ENCODE results near the gene SLC25A24.
"Not testable (repeated sequence)": the region's sequence is repeated elsewhere in the genome, so short reads cannot be mapped to it uniquely, and the experiment has no call there.

Gene SLC25A24

DNA sequence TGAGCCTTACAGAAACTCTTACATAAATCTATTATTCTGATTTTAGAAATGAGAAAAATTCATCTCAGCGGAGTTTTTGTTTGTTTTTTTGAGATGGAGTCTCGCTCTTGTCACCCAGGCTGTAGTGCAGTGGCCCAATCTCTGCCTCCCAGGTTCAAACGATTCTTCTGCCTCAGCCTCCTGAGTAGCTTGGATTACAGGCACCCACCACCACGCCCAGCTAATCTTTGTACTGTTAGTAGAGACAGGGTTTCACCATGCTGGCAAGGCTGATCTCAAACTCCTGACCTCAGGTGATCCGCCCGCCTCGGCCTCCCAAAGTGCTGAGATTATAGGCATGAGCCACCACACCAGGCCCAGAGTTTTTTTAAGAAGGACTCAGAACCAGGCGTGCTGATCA lies 60.6 kb downstream of the SLC25A24 start:
- not testable (repeated sequence) for DNase-seq (ENCODE audit: low read depth in 2 of 2)

DNA sequence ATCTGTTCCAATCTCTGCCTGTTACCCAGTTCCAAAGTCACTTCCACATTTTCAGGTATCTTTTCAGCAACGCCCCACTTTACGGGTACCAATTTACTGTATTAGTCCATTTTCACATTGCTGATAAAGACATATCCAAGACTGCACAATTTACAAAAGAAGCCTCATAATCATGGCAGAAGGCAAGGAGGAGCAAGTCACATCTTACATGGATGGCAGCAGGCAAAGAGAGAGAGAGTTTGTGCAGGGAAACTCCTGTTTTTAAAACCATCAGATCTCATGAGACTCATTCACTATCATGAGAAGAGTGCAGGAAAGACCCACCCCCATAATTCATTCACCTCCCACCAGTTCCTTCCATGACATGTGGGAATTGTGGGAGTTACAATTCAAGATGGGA lies 67.0 kb downstream of the SLC25A24 start:
- DNase-seq (ENCODE audit: low read depth in 2 of 2): not testable (repeated sequence)

DNA sequence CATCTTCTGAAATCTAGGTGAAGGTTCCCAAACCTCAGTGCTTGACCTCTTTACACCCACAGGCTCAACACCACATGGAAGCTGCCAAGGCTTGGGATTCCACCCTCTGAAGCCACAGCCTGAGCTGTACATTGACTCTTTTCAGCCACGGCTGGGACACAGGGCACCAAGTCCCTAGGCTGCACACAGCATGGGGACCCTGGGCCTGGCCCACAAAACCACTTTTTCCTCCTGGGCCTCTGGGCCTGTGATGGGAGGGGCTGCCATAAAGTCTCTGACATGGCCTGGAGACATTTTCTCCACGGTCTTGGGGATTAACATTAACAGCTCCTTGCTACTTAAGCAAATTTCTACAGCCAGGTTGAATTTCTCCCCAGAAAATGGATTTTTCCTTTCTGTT lies 67.8 kb downstream of the SLC25A24 start:
- not testable (repeated sequence) for DNase-seq (ENCODE audit: low read depth in 2 of 2)

- DNase-seq (ENCODE audit: low read depth in 2 of 2): not testable (repeated sequence)
These were observed 68.9 kb downstream of the SLC25A24 start for GRCh38 chr1:108131281-108131680.

- DNase-seq (ENCODE audit: low read depth in 2 of 2): no peak
These were observed 69.3 kb downstream of the SLC25A24 start for GRCh38 chr1:108130794-108131193.

DNA sequence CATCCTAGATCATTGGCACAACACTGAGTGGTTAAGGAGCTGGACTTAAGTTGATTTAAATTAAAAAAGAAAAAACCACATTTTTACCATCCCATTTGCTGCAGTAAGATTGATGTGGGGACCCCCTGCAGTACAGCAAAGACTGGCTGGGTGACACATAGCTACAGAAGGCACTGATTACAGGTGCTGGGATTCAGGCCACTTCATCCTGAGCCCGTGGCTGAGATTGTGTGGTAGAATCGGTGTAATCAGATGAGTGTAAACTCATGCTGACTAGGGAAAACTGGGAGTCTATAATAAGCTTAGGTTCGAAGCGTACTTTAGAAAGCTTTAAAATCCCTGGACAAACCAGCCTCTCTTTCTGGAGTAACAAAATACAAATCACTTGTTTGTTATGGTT lies 70.1 kb downstream of the SLC25A24 start:
- no peak for DNase-seq (ENCODE audit: low read depth in 2 of 2)

DNA sequence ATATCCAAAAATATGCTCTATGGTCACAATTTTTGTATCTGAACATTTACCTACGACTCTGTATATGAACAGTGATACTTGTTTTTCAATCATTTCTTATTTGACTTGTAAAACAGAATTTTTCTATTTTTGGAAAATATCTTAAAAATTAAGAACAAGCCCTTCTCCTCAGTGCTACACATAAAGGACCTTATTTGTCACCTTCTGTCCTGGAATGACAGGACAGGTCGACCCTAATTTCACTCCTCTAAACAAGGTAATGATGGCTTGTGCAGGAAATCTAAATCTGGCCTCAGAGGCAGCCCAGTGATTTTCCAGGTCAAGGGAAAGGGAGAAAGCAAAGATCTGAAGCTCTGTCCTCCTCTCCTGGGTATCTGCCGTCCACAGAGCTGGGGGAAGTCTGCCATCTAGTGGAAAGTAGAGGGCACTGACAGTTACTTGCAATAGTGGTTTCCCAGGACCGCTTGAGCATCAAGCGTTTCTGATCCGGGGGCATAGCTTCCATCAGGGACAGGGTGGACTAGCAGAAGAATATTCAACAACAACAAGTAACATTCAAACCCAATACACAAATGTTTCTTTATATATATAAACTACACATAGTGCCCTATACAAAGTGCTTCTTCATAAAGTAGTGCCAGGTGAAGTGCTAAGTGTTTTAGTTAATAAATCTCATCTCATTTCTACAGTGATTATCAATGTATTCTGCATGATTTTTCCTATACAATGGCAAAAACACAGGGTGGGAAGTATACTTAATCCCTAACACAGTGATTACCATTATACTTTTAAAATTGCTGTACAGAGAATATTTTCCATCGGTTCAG lies 74.6 kb downstream of the SLC25A24 start:
- DNase-seq (ENCODE audit: low read depth in 2 of 2): peak; percentile 32 to 36

GRCh38 chr1:108124622-108125311 lies 75.4 kb downstream of the SLC25A24 start:
- DNase-seq (ENCODE audit: low read depth in 2 of 2): no peak

- DNase-seq (ENCODE audit: low read depth in 2 of 2): no peak
These were observed 76.1 kb downstream of the SLC25A24 start for GRCh38 chr1:108124023-108124422.

- DNase-seq (ENCODE audit: low read depth in 2 of 2): no peak
These were observed 78.6 kb downstream of the SLC25A24 start for GRCh38 chr1:108121358-108122143.

GRCh38 chr1:108120163-108120562 lies 80.0 kb downstream of the SLC25A24 start:
- DNase-seq (ENCODE audit: low read depth in 2 of 2): no peak

GRCh38 chr1:108119500-108119899 lies 80.6 kb downstream of the SLC25A24 start:
- no peak for DNase-seq (ENCODE audit: low read depth in 2 of 2)

DNA sequence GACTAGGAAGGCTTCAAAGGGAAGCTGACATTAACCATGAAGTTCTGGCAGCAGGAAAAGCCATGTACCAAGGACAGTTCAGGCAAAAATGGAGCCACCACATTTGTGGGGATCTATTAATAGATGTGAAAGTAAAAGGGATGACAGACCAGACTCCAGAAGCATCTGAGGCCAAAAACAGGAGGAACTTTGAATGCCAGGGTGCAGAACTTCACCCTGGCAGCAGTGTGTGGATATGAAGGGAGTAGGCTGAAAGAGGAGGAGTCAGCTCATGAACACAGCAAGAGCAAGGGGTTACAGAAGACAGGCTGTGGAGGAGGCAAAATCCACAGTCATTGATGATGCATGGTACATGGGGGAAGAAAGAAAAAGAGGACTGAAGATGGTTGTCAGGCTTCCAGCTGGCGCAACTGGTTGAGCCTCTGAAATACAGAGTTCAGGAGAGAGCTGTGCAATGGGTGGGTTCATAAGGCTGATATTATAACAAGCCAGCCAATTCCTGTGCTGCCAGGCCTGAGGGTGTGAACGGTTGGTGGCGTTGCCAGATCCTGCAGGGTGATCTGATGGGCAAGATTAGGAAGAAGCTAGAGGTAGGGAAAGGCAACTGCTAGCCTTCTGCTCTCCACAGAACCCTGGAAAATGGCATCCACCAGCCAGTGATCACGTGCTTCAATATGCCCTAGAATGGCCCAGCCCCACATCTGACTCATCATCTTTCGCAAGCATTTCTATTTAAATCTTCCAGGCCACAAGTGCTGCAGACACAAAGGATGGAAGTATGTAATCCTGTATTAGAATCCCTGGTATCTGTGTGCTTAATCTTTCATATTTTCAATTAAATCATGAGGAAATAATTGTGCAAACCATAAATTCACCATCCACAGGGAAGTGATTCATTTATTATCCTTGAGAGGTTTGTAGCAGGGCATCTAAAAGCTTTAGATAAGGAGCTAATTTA lies 81.9 kb downstream of the SLC25A24 start:
- DNase-seq (ENCODE audit: low read depth in 2 of 2): no peak

DNA sequence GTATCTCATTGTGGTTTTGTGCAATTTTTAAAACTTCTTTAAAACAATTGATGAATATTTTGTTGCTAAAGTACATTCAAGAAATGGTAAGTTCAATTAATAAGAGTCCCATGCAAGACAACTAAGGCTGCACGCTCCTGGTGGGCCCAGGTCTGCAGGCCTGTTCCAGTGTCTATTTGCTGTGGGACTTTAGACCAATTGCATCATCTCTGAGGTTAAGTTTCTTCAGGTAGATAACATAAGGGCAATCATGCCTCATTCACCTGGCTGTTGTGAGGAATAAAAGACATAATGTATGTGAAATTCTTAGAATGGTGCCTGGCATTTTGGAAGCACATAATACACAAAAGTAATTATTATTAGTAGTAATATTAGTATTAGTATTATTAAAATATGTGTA lies 82.9 kb downstream of the SLC25A24 start:
- no peak for DNase-seq (ENCODE audit: low read depth in 2 of 2)

- no peak for DNase-seq (ENCODE audit: low read depth in 2 of 2)
These were observed 86.0 kb downstream of the SLC25A24 start for GRCh38 chr1:108114033-108114599.

DNA sequence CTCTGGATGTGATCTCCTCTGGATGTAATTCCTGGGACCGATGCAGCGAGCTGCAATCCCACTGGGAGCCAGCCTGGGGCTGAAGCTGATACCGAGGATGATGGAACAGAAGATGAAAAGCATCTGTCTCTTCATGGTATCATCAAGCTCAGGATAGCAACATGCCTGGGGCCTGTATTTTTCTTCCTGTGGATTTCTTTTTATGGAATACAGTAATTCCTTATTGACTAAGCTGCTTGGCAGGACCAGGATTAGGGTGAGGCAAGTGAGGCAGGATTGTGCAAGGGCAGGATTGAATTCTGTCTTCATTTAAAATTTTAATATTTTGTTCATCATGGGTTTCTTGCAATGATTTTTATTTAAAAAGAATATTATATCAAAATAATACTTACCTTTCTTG lies 86.6 kb downstream of the SLC25A24 start:
- DNase-seq (ENCODE audit: low read depth in 2 of 2): no peak

DNA sequence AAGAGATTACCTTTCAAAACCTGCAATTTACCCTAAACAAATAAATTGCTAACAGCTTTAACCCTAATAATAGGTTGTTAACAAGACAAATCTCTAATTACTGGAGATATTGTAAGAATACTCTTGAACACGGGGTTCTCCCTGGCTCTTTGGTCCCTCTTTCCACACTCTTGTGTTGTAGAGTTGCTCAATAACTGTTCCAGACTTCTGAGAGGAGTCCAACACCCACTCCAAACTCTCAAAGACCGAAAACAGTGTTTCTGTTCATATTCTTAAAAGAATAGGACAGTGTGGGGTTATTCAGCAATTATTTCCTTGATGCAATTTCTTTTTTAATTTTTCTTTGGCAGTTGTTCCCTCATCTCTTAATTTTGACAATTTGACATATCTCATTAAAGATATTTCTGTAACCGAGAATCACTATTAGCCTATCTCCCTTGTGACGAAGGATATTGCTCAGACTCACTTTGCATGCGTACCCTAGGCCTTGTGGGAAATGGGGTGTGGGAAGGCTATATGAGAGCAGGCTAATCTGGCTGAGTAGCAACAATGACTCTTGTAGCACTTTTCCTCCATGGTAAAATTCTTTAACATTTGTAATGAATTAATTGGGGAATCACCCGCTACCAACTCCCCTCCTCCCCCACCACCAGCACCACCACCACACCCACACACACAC lies 90.7 kb downstream of the SLC25A24 start:
- DNase-seq (ENCODE audit: low read depth in 2 of 2): no peak

DNA sequence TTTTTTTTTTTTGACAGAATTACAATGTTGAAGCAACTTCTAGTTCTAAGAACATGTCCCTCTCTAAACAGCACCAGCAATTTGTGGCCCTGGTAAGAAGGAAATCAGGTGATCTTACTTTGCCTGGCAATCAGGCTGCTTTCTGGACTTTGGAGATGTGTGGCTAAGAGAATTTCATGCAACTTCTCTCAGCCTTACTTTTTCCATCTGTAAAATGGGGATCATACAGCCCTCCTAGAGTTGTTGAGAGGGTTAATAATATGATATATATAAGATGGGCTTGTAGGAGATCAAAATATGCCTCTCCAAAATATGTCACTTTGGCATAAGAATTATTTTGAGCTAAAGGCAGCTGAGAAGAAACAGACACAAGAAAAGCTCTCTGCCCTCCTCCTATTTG lies 92.0 kb downstream of the SLC25A24 start:
- DNase-seq (ENCODE audit: low read depth in 2 of 2): no peak

DNA sequence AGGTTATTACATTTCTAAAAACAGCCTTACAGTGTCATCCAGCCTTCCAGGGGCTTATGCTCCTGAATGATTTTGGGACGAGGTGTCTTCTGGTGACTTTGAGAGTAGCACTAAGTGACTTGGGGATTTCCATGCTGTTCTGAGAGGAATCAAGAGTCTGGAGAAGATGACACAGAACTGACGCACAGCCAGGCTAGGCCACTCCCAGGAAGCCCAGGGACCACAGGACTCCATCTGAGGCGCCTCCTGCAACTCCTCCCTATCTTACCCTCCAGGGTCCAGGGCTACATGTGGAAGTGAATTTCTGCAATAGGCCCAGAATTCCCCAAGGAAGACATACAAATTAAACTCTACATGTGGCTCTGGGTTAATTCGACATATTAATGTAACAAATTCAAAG lies 92.5 kb downstream of the SLC25A24 start:
- peak; percentile 10 to 54 for DNase-seq (ENCODE audit: low read depth in 2 of 2)

- no peak for DNase-seq (ENCODE audit: low read depth in 2 of 2)
These were observed 93.4 kb downstream of the SLC25A24 start for GRCh38 chr1:108106775-108107174.
